Stimulated activated CD8-positive, alpha-beta memory T cell treated with anti-CD3 and anti-CD28 coated beads, Interleukin-7, amount 100 ng/mL, for 24 hours (primary cell): ENCODE data around the gene ASCC1.
"Not testable (repeated sequence)": the region's sequence is repeated elsewhere in the genome, so short reads cannot be mapped to it uniquely, and the experiment has no call there.

Experiments used
- DNase-seq: peaks from one replicate; pipeline ENCODE4 v3.0.0-alpha.2; 2020; ENCODE audit warnings: low read depth

ASCC1 gene

DNA sequence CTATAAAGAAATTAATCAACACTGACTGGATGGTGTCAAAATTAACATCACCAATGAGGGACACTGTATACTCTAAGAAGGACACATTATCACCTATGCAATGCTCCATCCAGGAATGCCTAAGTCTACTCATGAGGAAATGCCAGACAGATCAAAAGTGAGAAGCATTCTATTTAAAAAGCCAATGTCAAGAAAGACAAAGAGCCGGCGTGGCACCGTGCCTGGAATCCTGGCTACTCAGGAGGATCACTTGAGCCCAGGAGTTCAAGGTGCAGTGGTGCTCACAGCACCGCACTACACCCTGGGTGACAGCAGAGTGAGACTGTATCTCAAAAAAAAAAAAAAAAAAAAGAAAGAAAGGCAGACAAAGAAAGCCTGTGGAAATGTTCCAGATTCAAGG is 45.8 kb downstream of the ASCC1 start:
- no peak for DNase-seq

GRCh38 chr10:72167118-72167517 is 49.0 kb downstream of the ASCC1 start:
- DNase-seq, result no peak

GRCh38 chr10:72164617-72165016 is 51.5 kb downstream of the ASCC1 start:
- DNase-seq, result no peak

GRCh38 chr10:72162978-72163377 is 53.1 kb downstream of the ASCC1 start:
- no peak for DNase-seq

DNA sequence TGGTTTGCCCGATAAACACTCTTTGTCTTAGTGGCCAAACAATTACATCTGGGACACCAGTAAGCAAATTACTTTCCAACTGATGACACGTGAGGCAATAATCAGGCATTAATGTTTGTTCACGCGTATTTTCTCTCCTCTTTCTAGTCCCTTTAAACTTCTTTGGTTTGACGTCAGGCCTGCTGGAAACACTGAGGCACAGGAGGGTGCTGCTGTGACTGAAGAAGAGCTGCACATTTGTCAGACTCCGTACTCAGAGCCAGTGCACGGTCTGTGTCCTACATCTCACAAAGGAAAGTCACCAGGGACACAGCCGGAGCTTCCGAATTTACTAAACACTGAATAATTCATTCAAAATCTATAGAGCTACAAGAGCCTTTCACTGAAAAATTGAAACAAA is 57.9 kb downstream of the ASCC1 start:
- no peak for DNase-seq

DNA sequence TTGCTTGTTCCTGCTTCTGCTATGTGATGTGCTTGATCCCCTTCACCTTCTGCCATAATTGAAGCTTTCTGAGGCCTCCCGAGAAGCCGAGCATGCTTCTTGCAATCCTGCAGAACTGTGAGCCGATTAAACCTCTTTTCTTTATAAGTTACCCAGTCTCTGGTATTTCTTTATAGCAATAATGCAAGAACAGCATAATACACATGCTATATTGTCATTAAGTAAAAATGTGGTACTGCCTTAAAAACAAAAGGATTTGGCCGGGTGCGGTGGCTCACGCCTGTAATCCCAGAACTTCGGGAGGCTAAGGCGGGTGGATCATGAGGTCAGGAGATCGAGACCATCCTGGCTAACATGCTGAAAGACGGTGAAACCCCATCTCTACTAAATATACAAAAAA is 59.9 kb downstream of the ASCC1 start:
- no peak for DNase-seq

GRCh38 chr10:72152286-72152685 is 63.8 kb downstream of the ASCC1 start:
- no peak for DNase-seq

DNA sequence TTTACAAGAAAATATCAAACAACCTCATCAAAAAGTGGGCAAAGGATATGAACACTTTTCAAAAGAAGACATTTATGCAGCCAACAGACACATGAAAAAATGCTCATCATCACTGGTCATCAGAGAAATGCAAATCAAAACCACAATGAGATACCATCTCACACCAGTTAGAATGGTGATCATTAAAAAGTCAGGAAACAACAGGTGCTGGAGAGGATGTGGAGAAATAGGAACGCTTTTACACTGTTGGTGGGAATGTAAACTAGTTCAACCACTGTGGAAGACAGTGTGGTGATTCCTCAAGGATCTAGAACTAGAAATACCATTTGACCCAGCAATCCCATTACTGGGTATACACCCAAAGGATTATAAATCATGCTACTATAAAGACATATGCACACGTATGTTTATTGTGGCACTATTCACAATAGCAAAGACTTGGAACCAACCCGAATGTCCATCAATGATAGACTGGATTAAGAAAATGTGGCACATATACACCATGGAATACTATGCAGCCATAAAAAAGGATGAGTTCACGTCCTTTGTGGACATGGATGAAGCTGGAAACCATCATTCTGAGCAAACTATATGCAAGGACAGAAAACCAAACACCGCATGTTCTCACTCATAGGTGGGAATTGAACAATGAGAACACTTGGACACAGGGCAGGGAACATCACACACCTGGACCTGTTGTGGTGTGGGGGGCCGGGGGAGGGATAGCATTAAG is 65.2 kb downstream of the ASCC1 start:
- DNase-seq, result not testable (repeated sequence)

DNA sequence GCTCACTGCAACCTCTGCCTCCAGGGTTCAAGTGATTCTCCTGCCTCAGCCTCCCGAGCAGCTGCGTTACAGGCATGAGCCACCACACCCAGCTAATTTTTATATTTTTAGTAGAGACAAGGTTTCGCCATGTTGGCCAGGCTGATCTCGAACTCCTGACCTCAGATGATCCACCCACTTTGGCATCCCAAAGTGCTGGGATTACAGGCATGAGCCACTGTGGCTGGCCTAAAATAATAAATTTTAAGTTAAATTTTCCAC is 68.8 kb downstream of the ASCC1 start:
- DNase-seq, result not testable (repeated sequence)

DNA sequence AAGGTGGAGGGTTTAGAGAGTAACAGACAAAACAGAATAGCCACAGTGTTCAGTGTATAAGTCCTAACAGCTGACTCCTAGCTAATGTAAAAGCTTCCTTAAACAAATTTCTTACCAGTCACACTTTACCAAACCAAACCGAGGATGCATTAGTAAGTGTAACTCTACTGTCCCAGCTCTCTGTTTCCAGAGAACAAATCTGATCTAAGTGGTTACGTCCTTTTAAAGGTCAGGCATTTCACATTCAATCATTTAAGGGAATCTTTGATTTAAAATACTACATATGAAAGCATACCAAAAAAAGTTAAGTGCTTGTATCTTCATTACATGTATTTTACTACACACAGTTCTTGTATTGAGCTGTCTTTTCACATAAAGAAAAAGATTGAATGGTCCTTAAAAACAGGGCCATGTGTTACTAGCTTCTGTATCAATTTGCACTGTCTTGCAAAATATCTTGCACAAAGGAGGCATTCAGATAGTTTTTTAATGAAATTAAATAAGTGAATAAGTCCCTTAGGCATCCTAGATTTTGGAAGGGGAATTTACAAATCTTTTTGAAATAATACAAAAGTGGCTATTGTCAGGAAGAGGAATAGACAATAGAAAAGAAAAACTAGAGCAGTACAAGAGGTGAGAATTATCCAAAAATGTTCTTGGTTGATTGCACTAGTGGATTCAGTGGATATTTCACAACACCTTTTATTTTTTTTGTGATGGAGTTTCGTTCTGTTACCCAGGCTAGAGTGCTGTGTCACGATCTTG is 69.3 kb downstream of the ASCC1 start:
- DNase-seq, result no peak

GRCh38 chr10:72146071-72146470 is 70.0 kb downstream of the ASCC1 start:
- no peak for DNase-seq

DNA sequence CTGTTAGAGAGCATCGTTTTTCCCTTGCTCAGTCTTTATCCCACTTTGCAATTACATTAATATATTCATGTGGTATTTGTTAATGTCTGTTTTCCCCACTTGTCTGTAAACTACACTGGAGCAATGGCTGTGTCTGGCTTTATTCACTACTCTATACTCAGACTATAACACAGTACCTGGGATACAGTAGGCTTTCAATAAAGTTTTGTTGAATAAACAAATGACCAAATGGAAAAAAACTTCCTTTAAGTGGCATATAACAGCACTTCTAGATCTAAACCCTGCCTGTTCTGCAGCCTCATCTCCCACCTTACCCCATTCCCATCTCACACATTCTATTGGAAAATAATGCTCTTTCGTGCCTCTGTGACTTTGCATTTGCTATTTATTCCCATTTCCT is 70.4 kb downstream of the ASCC1 start:
- no peak for DNase-seq

DNA sequence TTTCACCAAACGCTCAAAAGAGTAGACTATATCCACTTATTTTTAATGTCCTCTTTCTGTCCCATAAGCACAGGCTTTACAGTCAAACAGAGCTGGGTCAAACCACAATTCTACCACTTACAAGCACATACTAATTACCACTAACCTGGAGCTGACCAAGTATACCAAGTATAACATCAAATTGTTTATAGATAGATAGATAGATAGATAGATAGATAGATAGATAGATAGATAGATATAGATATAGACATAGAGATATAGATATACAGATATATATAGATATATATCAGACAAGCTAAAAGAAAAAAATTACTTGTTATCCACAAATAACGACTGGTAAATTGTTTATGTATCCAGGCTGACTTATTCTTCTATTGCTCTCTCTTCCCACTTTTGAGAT is 75.2 kb downstream of the ASCC1 start:
- DNase-seq, result no peak

DNA sequence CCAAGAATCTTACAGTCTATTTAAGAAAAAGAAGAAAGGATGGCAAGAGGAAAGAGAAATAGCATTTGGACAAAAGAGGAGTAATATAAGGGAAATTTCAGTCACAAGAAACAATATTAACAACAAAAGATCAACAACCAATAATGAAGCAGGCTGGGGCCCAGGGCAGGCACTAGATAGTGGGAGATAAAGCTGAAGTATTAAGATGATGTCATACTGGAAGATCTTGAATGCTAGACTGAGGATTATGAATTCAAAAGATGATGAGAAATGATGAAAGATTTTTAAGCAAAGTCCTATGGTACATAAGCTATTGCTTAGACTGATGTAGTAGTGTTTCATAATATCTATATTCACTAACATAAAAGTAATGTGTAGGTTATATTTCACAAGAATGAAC is 75.9 kb downstream of the ASCC1 start:
- DNase-seq, result no peak

DNA sequence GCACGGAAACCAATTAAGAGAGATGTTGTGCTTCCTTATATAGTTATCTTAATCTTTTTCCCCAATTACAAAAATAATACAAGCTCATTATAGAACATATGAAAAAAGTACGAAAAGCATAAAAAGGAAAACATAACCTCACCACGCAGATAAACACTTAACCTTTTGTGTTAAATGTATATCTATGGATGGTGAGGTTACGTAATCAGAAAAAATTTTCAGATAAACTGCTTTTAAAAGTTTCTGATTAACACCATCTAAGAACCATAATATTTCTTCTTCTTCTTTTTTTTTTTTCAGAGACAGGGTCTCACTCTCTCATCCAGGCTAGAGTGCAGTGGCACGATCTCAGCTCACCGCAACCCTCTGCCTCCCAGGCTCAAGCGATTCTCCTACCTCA is 78.5 kb downstream of the ASCC1 start:
- no peak for DNase-seq

GRCh38 chr10:72136225-72136624 is 79.9 kb downstream of the ASCC1 start:
- DNase-seq, result not testable (repeated sequence)

GRCh38 chr10:72134785-72135767 is 81.0 kb downstream of the ASCC1 start:
- no peak for DNase-seq

DNA sequence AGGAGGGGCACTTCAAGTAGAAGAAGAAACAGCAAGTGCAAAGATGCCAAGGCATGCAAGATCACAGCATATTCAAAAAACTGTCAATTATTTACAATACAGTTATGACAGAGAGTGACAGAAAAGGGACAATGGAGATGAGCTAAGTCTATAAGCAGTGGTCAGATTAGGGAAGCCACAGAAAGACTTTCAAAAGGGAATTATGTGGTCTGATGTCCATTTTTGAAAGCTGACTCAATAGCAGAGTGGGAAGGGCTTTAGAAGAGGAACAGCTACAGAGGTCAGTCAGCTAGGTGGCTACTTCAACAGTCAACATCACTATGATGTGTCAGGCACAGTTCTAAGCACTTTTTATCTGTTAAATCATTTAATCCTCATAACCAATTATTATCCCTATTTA is 82.6 kb downstream of the ASCC1 start:
- no peak for DNase-seq

DNA sequence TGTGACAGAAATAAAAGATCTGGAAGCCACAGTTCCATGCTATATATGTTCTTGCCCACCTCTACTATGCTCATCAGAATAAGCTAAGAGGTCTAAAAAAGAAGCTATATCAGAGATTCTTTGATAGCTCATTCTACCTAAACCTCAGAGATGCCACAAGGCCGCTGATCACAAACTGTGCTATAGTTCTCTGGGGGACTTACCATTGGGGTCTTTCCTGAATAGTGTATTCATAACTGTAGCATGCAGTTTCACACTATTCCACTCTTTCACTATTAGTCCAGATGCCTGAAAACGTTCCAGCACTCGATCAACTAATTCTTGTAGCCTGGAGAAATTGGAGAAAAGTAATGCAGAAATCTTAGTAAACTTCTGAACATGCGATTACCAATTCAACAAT is 83.2 kb downstream of the ASCC1 start:
- DNase-seq, result no peak

DNA sequence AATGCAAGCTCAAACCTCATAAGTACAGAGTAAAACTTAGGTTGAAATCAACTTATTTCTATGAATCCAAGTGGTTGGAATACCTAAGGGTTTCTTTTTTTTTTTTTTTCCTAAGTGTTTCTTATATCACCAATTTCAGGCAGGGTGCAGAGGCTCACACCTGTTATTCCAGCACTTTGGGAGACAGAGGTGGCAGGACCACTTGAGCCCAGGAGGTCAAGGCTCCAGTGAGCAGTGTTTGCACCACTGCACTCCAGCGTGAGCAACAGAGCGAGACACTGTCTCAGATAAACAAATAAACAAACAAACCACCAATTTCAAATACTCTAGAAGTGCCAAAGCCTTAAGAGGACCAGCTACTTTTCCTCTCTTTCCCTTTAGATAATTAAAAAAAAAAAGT is 88.5 kb downstream of the ASCC1 start:
- DNase-seq, result no peak

GRCh38 chr10:72126872-72127232 is 89.2 kb downstream of the ASCC1 start:
- DNase-seq, result no peak

GRCh38 chr10:72126184-72126871 is 89.7 kb downstream of the ASCC1 start:
- no peak for DNase-seq
